Retinal pigment epithelial cell (primary cell): Measurements from ENCODE around the gene L1CAM.

Source experiments
- DNase-seq: peaks from one replicate; pipeline ENCODE4 v3.0.0-alpha.2; 2010; ENCODE audit warnings: low read depth
- H3K4me3 ChIP-seq: 2 replicates; pipeline ENCODE4 v1.5.1; 2011; ENCODE audit warnings: mild to moderate bottlenecking, low read length, control low read depth, moderate library complexity
- CTCF ChIP-seq: conservative IDR thresholded peaks from 2 replicates; pipeline ENCODE4 v1.5.1; 2011; ENCODE audit warnings: low read depth, low read length, control low read depth, inconsistent platforms

L1CAM gene

GRCh38 chrX:153919281-153919680 is 33.3 kb upstream of the L1CAM start:
- no peak for DNase-seq
- no peak overlapping the region for H3K4me3 ChIP-seq
- no peak for TF ChIP-seq CTCF

- TF ChIP-seq CTCF = no peak
- DNase-seq = no peak
- H3K4me3 ChIP-seq = no peak overlapping the region
These were observed 31.9 kb upstream of the L1CAM start for GRCh38 chrX:153917869-153918268.

GRCh38 chrX:153913701-153914100 is 27.7 kb upstream of the L1CAM start:
- no peak for DNase-seq
- TF ChIP-seq CTCF = no peak
- no peak overlapping the region for H3K4me3 ChIP-seq

- no peak overlapping the region for H3K4me3 ChIP-seq
- no peak for TF ChIP-seq CTCF
- DNase-seq = no peak
These were observed 27.2 kb upstream of the L1CAM start for GRCh38 chrX:153913211-153913610.

GRCh38 chrX:153911798-153912197 is 25.8 kb upstream of the L1CAM start:
- H3K4me3 ChIP-seq = no peak overlapping the region
- no peak for DNase-seq
- TF ChIP-seq CTCF = no peak

GRCh38 chrX:153910446-153910845 is 24.5 kb upstream of the L1CAM start:
- no peak overlapping the region for H3K4me3 ChIP-seq
- TF ChIP-seq CTCF = no peak
- no peak for DNase-seq

- H3K4me3 ChIP-seq = no peak overlapping the region
- no peak for TF ChIP-seq CTCF
- DNase-seq = no peak
These were observed 24.0 kb upstream of the L1CAM start for GRCh38 chrX:153909980-153910360.
